Measurements from ENCODE around the gene PIK3CB.

DNA sequence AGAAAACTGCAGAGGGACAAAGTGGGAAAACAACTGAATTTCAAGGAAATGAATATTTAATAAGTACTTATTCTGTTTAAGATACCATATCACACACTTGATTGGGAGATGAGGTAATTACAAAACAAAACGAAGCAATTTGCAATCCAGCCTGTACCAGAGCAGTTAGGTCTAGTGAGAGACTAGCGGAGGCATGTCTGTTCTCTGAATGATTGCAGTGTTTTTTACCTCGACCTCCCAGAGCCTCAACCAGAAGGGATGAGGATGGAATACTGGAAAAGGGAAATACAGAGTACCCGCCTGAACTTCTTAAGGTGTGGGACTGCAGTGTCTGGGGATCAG is 59.5 kb downstream of the PIK3CB start:
- TF ChIP-seq, protein P1, sequence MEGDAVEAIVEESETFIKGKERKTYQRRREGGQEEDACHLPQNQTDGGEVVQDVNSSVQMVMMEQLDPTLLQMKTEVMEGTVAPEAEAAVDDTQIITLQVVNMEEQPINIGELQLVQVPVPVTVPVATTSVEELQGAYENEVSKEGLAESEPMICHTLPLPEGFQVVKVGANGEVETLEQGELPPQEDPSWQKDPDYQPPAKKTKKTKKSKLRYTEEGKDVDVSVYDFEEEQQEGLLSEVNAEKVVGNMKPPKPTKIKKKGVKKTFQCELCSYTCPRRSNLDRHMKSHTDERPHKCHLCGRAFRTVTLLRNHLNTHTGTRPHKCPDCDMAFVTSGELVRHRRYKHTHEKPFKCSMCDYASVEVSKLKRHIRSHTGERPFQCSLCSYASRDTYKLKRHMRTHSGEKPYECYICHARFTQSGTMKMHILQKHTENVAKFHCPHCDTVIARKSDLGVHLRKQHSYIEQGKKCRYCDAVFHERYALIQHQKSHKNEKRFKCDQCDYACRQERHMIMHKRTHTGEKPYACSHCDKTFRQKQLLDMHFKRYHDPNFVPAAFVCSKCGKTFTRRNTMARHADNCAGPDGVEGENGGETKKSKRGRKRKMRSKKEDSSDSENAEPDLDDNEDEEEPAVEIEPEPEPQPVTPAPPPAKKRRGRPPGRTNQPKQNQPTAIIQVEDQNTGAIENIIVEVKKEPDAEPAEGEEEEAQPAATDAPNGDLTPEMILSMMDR (IDR thresholded peaks at IDR 0.05) = no peak
- TF ChIP-seq POLR2A (IDR thresholded peaks at IDR 0.05) = no peak
